GM10248 (cell line): Measurements from ENCODE around the gene HOXD10.

Experiments used
- CTCF ChIA-PET: fragments of 300-600 bp; sonication (Branson Sonifier 250); formaldehyde crosslinking; extraction: SDS; loops from one replicate; lab custom pipeline; 2021; ENCODE audit warnings: antibody characterized with exemption; lab: Yijun Ruan, JAX
- POLR2A ChIA-PET: fragments of 350-650 bp; sonication (Branson Sonifier 250); formaldehyde crosslinking; extraction: SDS; loops from one replicate; lab custom pipeline; 2020; ENCODE audit warnings: antibody characterized with exemption; lab: Yijun Ruan, JAX
- DNase-seq: peaks from one replicate; pipeline ENCODE4 v3.0.0; 2012; ENCODE audit errors: extremely low spot score
- TF ChIP-seq, protein P1 (sequence below): IDR thresholded peaks from 2 replicates; pipeline ENCODE4 v1.5.1; 2012; ENCODE audit warnings: mild to moderate bottlenecking, low read depth; ENCODE audit errors: extremely low read depth, missing control alignments, control extremely low read depth

The HOXD10 gene

DNA sequence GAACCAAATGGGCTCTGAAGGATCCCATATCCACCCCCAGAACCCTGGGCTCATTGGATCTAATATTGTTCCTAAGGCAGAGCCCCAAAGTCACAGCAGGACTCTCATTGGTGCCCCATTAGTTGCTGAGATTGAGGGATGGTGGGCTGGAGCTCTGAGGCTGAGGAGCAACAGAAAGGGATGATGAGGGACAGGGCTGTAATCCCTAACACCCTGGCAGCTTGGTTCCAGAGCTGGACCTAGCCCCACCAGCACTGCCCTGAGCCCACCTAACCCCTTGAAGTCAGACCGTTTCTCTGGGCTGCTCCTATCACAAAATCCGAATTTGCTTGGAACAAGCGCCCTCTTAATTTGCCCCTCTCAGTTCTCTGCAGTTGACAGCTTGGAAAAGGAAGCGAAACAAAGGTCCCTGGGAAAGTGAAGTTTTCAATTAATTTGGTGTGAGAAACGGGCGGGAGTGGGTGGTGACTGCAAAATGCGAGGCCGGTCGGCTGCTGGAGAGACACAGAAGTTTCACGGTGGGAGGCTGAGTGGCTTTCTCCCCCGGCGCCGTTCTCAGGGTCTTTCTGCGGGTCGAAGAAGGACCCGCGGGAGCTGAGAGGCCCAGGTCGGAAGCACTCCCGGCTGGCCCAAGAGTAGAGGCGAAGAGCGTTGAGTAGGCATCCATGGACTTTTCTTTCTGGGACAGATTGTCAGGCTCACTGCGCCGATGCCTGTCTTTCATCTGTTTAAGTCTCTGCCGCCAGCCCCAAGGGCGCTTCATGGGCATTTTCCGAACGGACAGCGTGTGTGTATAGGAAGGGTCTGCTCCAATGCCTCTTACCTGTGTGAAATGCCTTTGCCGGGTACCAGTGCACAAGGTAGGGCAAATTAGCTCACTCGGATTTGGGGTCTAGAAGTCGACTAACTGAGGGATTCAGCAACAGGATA is 25.0 kb upstream of the HOXD10 start:
- no peak for DNase-seq
- TF ChIP-seq, protein P1, sequence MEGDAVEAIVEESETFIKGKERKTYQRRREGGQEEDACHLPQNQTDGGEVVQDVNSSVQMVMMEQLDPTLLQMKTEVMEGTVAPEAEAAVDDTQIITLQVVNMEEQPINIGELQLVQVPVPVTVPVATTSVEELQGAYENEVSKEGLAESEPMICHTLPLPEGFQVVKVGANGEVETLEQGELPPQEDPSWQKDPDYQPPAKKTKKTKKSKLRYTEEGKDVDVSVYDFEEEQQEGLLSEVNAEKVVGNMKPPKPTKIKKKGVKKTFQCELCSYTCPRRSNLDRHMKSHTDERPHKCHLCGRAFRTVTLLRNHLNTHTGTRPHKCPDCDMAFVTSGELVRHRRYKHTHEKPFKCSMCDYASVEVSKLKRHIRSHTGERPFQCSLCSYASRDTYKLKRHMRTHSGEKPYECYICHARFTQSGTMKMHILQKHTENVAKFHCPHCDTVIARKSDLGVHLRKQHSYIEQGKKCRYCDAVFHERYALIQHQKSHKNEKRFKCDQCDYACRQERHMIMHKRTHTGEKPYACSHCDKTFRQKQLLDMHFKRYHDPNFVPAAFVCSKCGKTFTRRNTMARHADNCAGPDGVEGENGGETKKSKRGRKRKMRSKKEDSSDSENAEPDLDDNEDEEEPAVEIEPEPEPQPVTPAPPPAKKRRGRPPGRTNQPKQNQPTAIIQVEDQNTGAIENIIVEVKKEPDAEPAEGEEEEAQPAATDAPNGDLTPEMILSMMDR: no peak
- POLR2A ChIA-PET: no interaction called here
- CTCF ChIA-PET: interaction anchor here (1.4 kb wide), 1 partner anchor 404 kb away, joined by 4 read pairs; no protein-coding TSS in a partner anchor

DNA sequence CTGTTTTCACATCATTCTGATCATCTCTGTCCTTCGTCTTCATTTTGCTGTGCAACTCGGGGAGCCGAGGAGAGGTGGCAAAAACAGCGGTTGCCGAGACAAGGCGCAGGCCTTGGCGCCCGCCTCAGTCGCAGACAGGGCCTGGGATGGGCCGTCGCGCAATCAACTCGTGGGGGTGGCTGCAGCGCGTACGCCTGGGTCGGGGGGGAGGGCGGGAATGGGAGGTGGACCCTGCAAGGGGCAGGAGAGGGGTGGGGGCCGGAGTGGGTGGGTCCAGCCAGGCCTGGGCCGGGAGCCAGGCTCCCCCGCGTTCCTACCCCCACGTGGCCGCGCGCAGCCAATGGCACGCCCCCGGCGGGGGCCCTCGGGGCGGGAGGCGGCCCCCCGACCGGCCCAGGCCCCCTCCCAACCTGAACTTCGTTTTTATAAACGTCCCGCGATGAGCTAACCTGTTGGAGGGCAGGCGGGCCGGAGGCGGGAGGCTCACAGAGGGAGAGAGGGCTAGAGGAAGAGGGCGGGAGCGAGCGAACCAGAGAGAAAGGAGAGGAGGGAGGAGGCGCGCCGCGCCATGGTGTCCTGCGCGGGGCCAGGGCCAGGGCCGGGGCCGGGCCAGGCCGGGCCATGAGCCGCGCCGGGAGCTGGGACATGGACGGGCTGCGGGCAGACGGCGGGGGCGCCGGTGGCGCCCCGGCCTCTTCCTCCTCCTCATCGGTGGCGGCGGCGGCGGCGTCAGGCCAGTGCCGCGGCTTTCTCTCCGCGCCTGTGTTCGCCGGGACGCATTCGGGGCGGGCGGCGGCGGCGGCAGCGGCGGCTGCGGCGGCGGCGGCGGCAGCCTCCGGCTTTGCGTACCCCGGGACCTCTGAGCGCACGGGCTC is 24.1 kb upstream of the HOXD10 start, which contains the start of gene HOXD13:
TSS of gene HOXD13 (plus strand) at position 452 of the 875 bp plus-strand sequence. CDS start at position 622, 170 bp downstream.
- ChIA-PET CTCF (interaction anchor here (0.6 to 1.4 kb wide), 2 partner anchors 9 to 404 kb away, joined by 3 to 4 read pairs; partner anchors contain the start of gene EVX2), POLR2A (no interaction called here)
- DNase-seq: no peak
- TF ChIP-seq, protein P1: no peak

DNA sequence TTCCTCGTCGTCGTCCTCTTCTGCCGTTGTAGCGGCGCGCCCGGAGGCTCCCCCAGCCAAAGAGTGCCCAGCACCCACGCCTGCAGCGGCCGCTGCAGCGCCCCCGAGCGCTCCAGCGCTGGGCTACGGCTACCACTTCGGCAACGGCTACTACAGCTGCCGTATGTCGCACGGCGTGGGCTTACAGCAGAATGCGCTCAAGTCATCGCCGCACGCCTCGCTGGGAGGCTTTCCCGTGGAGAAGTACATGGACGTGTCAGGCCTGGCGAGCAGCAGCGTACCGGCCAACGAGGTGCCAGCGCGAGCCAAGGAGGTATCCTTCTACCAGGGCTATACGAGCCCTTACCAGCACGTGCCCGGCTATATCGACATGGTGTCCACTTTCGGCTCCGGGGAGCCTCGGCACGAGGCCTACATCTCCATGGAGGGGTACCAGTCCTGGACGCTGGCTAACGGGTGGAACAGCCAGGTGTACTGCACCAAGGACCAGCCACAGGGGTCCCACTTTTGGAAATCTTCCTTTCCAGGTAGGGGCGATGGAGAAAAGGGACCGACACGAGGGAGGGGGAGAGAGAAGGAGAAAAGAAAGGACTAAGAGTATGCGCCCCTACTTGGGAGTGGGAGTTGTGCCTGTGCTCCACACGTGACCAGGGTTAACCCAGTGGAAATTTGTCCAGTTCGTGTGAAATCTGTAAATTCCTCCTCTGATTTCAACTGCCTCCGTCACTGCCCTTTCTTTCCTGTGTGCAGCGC is 23.3 kb upstream of the HOXD10 start:
- CTCF ChIA-PET: interaction anchor here (0.6 to 6.0 kb wide), 4 partner anchors 10 to 405 kb away, joined by 3 to 96 read pairs (median 10); partner anchors contain the start of gene EVX2
- TF ChIP-seq, protein P1: no peak
- no peak for DNase-seq
- POLR2A ChIA-PET: no interaction called here

DNA sequence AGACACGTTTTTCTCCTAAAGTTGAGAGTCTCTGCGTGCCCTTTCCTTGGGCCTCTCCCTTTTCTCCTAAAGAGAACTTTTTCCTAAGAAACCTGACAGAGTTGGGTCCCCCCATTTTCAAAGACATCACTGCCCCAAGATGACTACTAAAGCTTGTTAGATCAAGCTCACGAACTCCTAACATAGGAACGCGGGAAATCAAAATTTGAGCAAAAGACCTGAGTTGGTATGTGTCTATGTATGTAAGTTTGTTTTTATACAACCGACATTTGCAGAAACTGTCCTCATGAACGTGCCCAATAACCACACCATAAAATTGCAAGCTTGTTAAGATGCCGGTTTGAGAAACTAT is 22.7 kb upstream of the HOXD10 start:
- no peak for DNase-seq
- POLR2A ChIA-PET: no interaction called here
- CTCF ChIA-PET: interaction anchor here (1.3 to 6.0 kb wide), 3 partner anchors 17 to 405 kb away, joined by 3 to 96 read pairs (median 18); no protein-coding TSS in a partner anchor
- TF ChIP-seq, protein P1: no peak

DNA sequence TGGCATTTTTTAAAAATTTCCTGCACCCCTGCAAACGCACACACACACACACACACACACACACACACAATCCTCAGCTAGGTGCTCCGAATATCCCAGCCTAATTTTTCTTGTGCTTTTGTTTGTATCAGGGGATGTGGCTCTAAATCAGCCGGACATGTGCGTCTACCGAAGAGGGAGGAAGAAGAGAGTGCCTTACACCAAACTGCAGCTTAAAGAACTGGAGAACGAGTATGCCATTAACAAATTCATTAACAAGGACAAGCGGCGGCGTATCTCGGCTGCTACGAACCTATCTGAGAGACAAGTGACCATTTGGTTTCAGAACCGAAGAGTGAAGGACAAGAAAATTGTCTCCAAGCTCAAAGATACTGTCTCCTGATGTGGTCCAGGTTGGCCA is 22.2 kb upstream of the HOXD10 start:
- TF ChIP-seq, protein P1: no peak
- DNase-seq: no peak
- ChIA-PET CTCF (interaction anchor here (1.3 to 6.0 kb wide), 3 partner anchors 16 to 406 kb away, joined by 3 to 96 read pairs (median 18); no protein-coding TSS in a partner anchor), POLR2A (no interaction called here)

DNA sequence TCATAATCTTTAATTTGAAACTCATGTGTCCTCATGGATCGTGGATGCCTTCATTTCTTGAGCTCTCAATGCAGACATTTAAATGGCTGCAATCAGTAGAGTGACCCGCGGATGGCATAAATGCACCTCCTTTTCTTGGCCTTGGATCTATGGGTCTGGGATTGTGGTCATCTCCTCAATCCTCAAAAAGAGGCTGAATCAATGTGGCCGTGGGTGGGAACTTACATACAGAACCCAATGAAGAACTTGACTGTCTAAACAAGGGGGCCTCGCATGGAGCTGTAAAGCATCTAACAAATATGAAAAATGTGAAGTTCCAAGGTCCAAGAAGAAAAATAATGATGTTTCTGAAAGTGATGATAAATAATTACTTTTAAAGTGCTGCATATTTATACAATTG is 21.2 kb upstream of the HOXD10 start:
- POLR2A ChIA-PET: no interaction called here
- no peak for DNase-seq
- CTCF ChIA-PET: interaction anchor here (1.6 to 6.0 kb wide), 8 partner anchors 12 to 1396 kb away, joined by 5 to 96 read pairs (median 10); partner anchors contain the start of gene EVX2
- TF ChIP-seq, protein P1: no peak
